NCI-H1105 treated with DMSO at 0.1 percent for 48 hours (cell line): Measurements from ENCODE around the gene HDAC9.

Experiments
- DNase-seq: peaks from one replicate; lab custom pipeline; 2025; lab: John Stamatoyannopoulos, UW

The HDAC9 gene

GRCh38 chr7:18659746-18660145 is 164.2 kb downstream of the HDAC9 start:
- no peak for DNase-seq

GRCh38 chr7:18663321-18663720 is 167.8 kb downstream of the HDAC9 start:
- DNase-seq, result no peak

GRCh38 chr7:18666107-18666728 is 170.7 kb downstream of the HDAC9 start:
- peak; percentile 62 for DNase-seq

GRCh38 chr7:18667466-18667865 is 171.9 kb downstream of the HDAC9 start:
- no peak for DNase-seq

- no peak for DNase-seq
Observed at GRCh38 chr7:18671176-18671575, 175.6 kb downstream of the HDAC9 start.

- DNase-seq, result no peak
Observed at GRCh38 chr7:18675579-18675978, 180.0 kb downstream of the HDAC9 start.

GRCh38 chr7:18679261-18679660 is 183.7 kb downstream of the HDAC9 start:
- DNase-seq, result no peak

- DNase-seq, result no peak
Observed at GRCh38 chr7:18680576-18680975, 185.0 kb downstream of the HDAC9 start.

GRCh38 chr7:18684916-18685315 is 189.4 kb downstream of the HDAC9 start:
- no peak for DNase-seq

- DNase-seq, result no peak
Observed at GRCh38 chr7:18685971-18686370, 190.4 kb downstream of the HDAC9 start.

- no peak for DNase-seq
Observed at GRCh38 chr7:18689551-18689950, 194.0 kb downstream of the HDAC9 start.

GRCh38 chr7:18693406-18693805 is 197.9 kb downstream of the HDAC9 start:
- DNase-seq, result peak; percentile 17

GRCh38 chr7:18693816-18694215 is 198.3 kb downstream of the HDAC9 start:
- no peak for DNase-seq

- DNase-seq, result no peak
Observed at GRCh38 chr7:18694484-18694883, 198.9 kb downstream of the HDAC9 start.

GRCh38 chr7:18694911-18695310 is 199.4 kb downstream of the HDAC9 start:
- DNase-seq, result no peak

GRCh38 chr7:18698258-18698734 is 202.7 kb downstream of the HDAC9 start:
- no peak for DNase-seq

GRCh38 chr7:18700147-18700546 is 204.6 kb downstream of the HDAC9 start:
- peak; percentile 4 for DNase-seq

- DNase-seq, result no peak
Observed at GRCh38 chr7:18702071-18702829, 206.7 kb downstream of the HDAC9 start.

GRCh38 chr7:18703685-18704084 is 208.1 kb downstream of the HDAC9 start:
- DNase-seq, result no peak

GRCh38 chr7:18706670-18707069 is 211.1 kb downstream of the HDAC9 start:
- no peak for DNase-seq

GRCh38 chr7:18708204-18708603 is 212.7 kb downstream of the HDAC9 start:
- DNase-seq, result no peak

GRCh38 chr7:18715988-18716387 is 220.4 kb downstream of the HDAC9 start:
- no peak for DNase-seq

GRCh38 chr7:18721429-18721828 is 225.9 kb downstream of the HDAC9 start:
- DNase-seq, result no peak

GRCh38 chr7:18724318-18724717 is 228.8 kb downstream of the HDAC9 start:
- DNase-seq, result no peak
